H1 (cell line): ENCODE results near the gene MRTFA. TPM values are rescaled to one million over a fixed set of nuclear protein-coding genes. Genes with fewer than 3 reads are reported as not detected.

Experiments used
- CTCF ChIA-PET: fragments of 300-600 bp; sonication (Branson Sonifier 250); formaldehyde crosslinking; loops from one replicate; lab custom pipeline; 2021; ENCODE audit not compliant: partially characterized antibody; lab: Charles Lee
- POLR2A ChIA-PET: fragments of 300-600 bp; sonication (Branson Sonifier 250); formaldehyde crosslinking; loops from one replicate; lab custom pipeline; 2021; ENCODE audit warnings: inconsistent platforms; ENCODE audit not compliant: partially characterized antibody; lab: Charles Lee
- DNase-seq, 2 experiments: peaks; one replicate each; pipeline versions ENCODE4 v3.0.0 to v3.0.0-alpha.2; 2010 to 2022; ENCODE audit warnings: low spot score in 2 of 2, low read depth in 1 of 2, mixed read lengths in 1 of 2
- FAIRE-seq: peaks from 2 replicates; lab custom pipeline; 2011; peaks lifted over from hg19 to GRCh38; lab: Jason Lieb, UNC
- H2AFZ ChIP-seq: 2 replicates; pipeline ENCODE4 v1.8.1; 2012; ENCODE audit warnings: low read length, inconsistent platforms
- H2AK5ac ChIP-seq: 2 replicates; pipeline ENCODE4 v1.6.1; 2013; ENCODE audit warnings: low read depth, low read length
- H2BK120ac ChIP-seq: replicated peaks from 2 replicates; pipeline ENCODE3; 2013; ENCODE audit warnings: low read depth, low read length, inconsistent platforms
- H2BK12ac ChIP-seq: 2 replicates; pipeline ENCODE4 v1.6.1; 2013; ENCODE audit warnings: low read depth, low read length
- H2BK15ac ChIP-seq: 2 replicates; pipeline ENCODE4 v1.6.1; 2013; ENCODE audit warnings: low read length
- H2BK20ac ChIP-seq: 2 replicates; pipeline ENCODE4 v1.6.1; 2013; ENCODE audit warnings: low read length
- H2BK5ac ChIP-seq: 2 replicates; pipeline ENCODE4 v1.6.1; 2013; ENCODE audit warnings: low read depth, low read length
- H3K14ac ChIP-seq: 2 replicates; pipeline ENCODE4 v1.6.1; 2013; ENCODE audit warnings: inconsistent platforms; ENCODE audit not compliant: insufficient read length
- H3K18ac ChIP-seq: 2 replicates; pipeline ENCODE4 v1.6.1; 2013; ENCODE audit warnings: low read length; ENCODE audit errors: extremely low read depth
- H3K23ac ChIP-seq: 2 replicates; pipeline ENCODE4 v1.6.1; 2013; ENCODE audit warnings: inconsistent platforms; ENCODE audit not compliant: insufficient read length
- H3K23me2 ChIP-seq: 2 replicates; pipeline ENCODE4 v1.6.1; 2013; ENCODE audit warnings: low read depth, low read length
- H3K27ac ChIP-seq: 2 replicates; pipeline ENCODE4 v1.6.1; 2011; ENCODE audit warnings: low read depth, low read length, inconsistent platforms
- H3K27me3 ChIP-seq, 4 experiments: replicated peaks in 1 of 4; 1 replicate in 1 of 4; 2 replicates in 3 of 4; pipeline versions ENCODE4 v1.6.1 to v1.8.1; 2011 to 2013; ENCODE audit warnings: low read length in 3 of 4, mild to moderate bottlenecking in 3 of 4, inconsistent platforms in 2 of 4, mixed read lengths in 2 of 4, moderate library complexity in 1 of 4; ENCODE audit not compliant: control insufficient read depth in 3 of 4, insufficient read depth in 3 of 4; ENCODE audit errors: extremely low read depth in 1 of 4
- H3K36me3 ChIP-seq, 4 experiments: 2 replicates each; pipeline versions ENCODE4 v1.6.1 to v1.8.1; 2011 to 2013; ENCODE audit warnings: mild to moderate bottlenecking in 4 of 4, low read length in 3 of 4, moderate library complexity in 2 of 4, control low read depth in 1 of 4, inconsistent platforms in 1 of 4; ENCODE audit not compliant: insufficient read depth in 4 of 4, control insufficient read depth in 2 of 4
- H3K4ac ChIP-seq: replicated peaks from 2 replicates; pipeline ENCODE3; 2013; ENCODE audit warnings: low read length, low read depth, mixed read lengths, inconsistent platforms; ENCODE audit not compliant: insufficient read length
- H3K4me1 ChIP-seq, 4 experiments: replicated peaks in 1 of 4; 1 replicate in 1 of 4; 2 replicates in 3 of 4; pipeline versions ENCODE4 v1.6.1 to v1.8.1; 2011 to 2013; ENCODE audit warnings: low read length in 3 of 4, inconsistent platforms in 2 of 4, mixed read lengths in 1 of 4; ENCODE audit not compliant: insufficient read depth in 4 of 4, control insufficient read depth in 3 of 4
- H3K4me2 ChIP-seq, 2 experiments: 2 replicates each; pipeline versions ENCODE4 v1.6.1 to v1.8.1; 2011 to 2013; ENCODE audit warnings: low read depth in 2 of 2, low read length in 2 of 2, control low read depth in 1 of 2, inconsistent platforms in 1 of 2, mild to moderate bottlenecking in 1 of 2; ENCODE audit not compliant: insufficient read depth in 1 of 2
- H3K4me3 ChIP-seq, 4 experiments: fragments of 200-600, 300-600 bp in 1 of 4; sonication (generic), shearing (Covaris generic), sonication (Bioruptor Twin) in 1 of 4; 2 replicates each; pipeline versions ENCODE4 v1.5.1 to v1.8.1; 2011 to 2016; ENCODE audit warnings: low read length in 4 of 4, low read depth in 3 of 4, control low read depth in 2 of 4, inconsistent platforms in 2 of 4, mild to moderate bottlenecking in 2 of 4, mixed read lengths in 1 of 4, moderate library complexity in 1 of 4; ENCODE audit not compliant: insufficient read depth in 2 of 4; ENCODE audit errors: extremely low read depth in 1 of 4
- H3K56ac ChIP-seq: replicated peaks from 2 replicates; pipeline ENCODE3; 2013; ENCODE audit warnings: low read depth, mild to moderate bottlenecking, mixed read lengths, low read length, inconsistent platforms; ENCODE audit not compliant: insufficient read length
- H3K79me1 ChIP-seq: 2 replicates; pipeline ENCODE4 v1.6.1; 2013; ENCODE audit warnings: low read depth, low read length, control low read depth
- H3K79me2 ChIP-seq, 2 experiments: 2 replicates each; pipeline versions ENCODE4 v1.6.1 to v1.8.1; 2012 to 2013; ENCODE audit warnings: low read length in 2 of 2, mild to moderate bottlenecking in 2 of 2, inconsistent platforms in 1 of 2; ENCODE audit not compliant: insufficient read depth in 2 of 2, control insufficient read depth in 1 of 2
- H3K9ac ChIP-seq, 4 experiments: replicated peaks in 1 of 4; 1 replicate in 1 of 4; 2 replicates in 3 of 4; pipeline versions ENCODE4 v1.6.1 to v1.8.1; 2011 to 2013; ENCODE audit warnings: low read depth in 3 of 4, low read length in 3 of 4, control low read depth in 2 of 4, mild to moderate bottlenecking in 2 of 4, moderate library complexity in 2 of 4, inconsistent platforms in 1 of 4; ENCODE audit errors: extremely low read depth in 1 of 4
- H3K9me3 ChIP-seq, 2 experiments: 2 replicates each; pipeline versions ENCODE4 v1.6.1 to v1.8.1; 2012 to 2013; ENCODE audit warnings: mild to moderate bottlenecking in 2 of 2, moderate library complexity in 2 of 2, control low read depth in 1 of 2, inconsistent platforms in 1 of 2, low read depth in 1 of 2, low read length in 1 of 2, mixed read lengths in 1 of 2; ENCODE audit not compliant: insufficient read depth in 2 of 2
- H4K20me1 ChIP-seq, 2 experiments: replicated peaks in 1 of 2; 2 replicates each; pipeline versions ENCODE3 to v1.8.1; 2011 to 2013; ENCODE audit warnings: inconsistent platforms in 2 of 2, low read length in 2 of 2, mild to moderate bottlenecking in 1 of 2; ENCODE audit not compliant: insufficient read depth in 2 of 2, control insufficient read depth in 1 of 2
- H4K5ac ChIP-seq: 2 replicates; pipeline ENCODE4 v1.6.1; 2013; ENCODE audit warnings: low read length, low read depth, mixed read lengths, inconsistent platforms; ENCODE audit not compliant: insufficient read length
- H4K8ac ChIP-seq: 2 replicates; pipeline ENCODE4 v1.8.0; 2013; ENCODE audit warnings: mild to moderate bottlenecking, moderate library complexity, low read length, inconsistent platforms; ENCODE audit not compliant: insufficient read depth; ENCODE audit errors: extremely low read depth
- H4K91ac ChIP-seq: replicated peaks from 2 replicates; pipeline ENCODE3; 2013; ENCODE audit warnings: low read length, mixed read lengths, inconsistent platforms; ENCODE audit not compliant: insufficient read length
- CHD1 ChIP-seq: IDR thresholded peaks from 2 replicates; pipeline ENCODE4 v1.6.1; 2012; ENCODE audit warnings: low read depth, low read length, improper control_type of control experiment
- RXRA ChIP-seq: IDR thresholded peaks from 2 replicates; pipeline ENCODE4 v1.6.1; 2011; ENCODE audit warnings: low read depth, mild to moderate bottlenecking, low read length, moderate library complexity; ENCODE audit not compliant: insufficient read depth
- WGBS, 2 experiments: shearing (Covaris generic) in 1 of 2; methylation state at CpG; one replicate each; pipeline versions ENCODE4 v1.1.6 to v1.1.7; 2013 to 2015; ENCODE audit warnings: low lambda C conversion rate in 2 of 2, mixed read lengths in 2 of 2, inconsistent platforms in 1 of 2, low coverage in 1 of 2, missing lambda C conversion rate in 1 of 2; ENCODE audit not compliant: insufficient replicate concordance in 2 of 2, insufficient coverage in 1 of 2, insufficient read length in 1 of 2; ENCODE audit errors: extremely low coverage in 1 of 2, missing lambda C conversion rate in 1 of 2; 5-methylcytosine and 5-hydroxymethylcytosine counted together
- polyA plus RNA-seq, 7 experiments: library from polyadenylated mRNA; depleted of rRNA in 3 of 7; stranded (reverse) in 5 of 7; unstranded in 2 of 7; fragments of >200 nt in 5 of 7; fragments of 200-250 nt in 2 of 7; gene quantifications; 1 replicate in 5 of 7; 2 replicates in 1 of 7; 4 replicates in 1 of 7; pipeline versions ENCODE4 v1.2.1 to v1.2.3, GENCODE V29; 2011 to 2013; ENCODE audit warnings: missing spikeins in 2 of 7, mixed read lengths in 2 of 7
- total RNA-seq: library from RNA; stranded (reverse); fragmentation: NEBNext Ultra II Directional; extraction: Animal tissue kit (Norgen Biotek cat#: 25700); gene quantifications from 2 replicates; pipeline ENCODE4 v1.2.1, GENCODE V29; 2021
- TF ChIP-seq, protein P1 (sequence below): IDR thresholded peaks from 2 replicates; pipeline ENCODE4 v1.6.1; 2012; ENCODE audit warnings: inconsistent platforms

The MRTFA gene
- total and polyA plus RNA-seq, 2 of the 8 experiments (the other 6 are each of a cell fraction or from before 2014, with no cell fraction given) = 5.4 to 37.9 TPM

DNA sequence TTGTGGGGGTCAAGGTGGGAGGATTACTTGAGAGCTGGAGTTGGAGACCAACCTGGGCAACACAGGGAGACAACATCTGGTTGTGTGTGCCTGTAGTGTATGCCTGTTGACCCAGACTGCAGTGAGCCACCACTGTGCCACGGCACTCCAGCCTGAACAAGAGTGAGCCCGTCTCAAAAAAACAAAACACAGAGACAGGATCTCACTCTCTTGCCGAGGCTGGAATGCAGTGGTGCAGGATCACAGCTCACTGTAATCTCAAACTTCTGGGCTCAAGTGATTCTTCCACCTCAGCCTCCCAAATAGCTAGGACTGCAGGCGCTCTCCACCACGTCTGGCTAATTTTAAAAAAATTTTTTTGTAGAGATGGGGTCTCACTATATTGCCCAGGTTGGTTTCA, 153.6 kb downstream of the MRTFA start:
- Histone ChIP-seq H3K14ac (no peak overlapping the region), H3K79me2 (no peaks in the 10 kb centered on the region), H3K9ac (no peak overlapping the region), H4K91ac (no peak overlapping the region), H2BK120ac (no peak overlapping the region), H4K20me1 (peaks cover 0 to 2% of the 10 kb centered on the region in 2 experiments), H2AK5ac (no peak overlapping the region), H3K4ac (no peak overlapping the region), H4K8ac (no peak overlapping the region), H3K27ac (no peak overlapping the region), H3K79me1 (0 out of 2 replicates have a peak, but pooled peaks cover 3% of the 10 kb centered on the region), H2BK15ac (no peak overlapping the region)
- DNase-seq (no peak), FAIRE-seq (no peak)
- TF ChIP-seq, protein P1, sequence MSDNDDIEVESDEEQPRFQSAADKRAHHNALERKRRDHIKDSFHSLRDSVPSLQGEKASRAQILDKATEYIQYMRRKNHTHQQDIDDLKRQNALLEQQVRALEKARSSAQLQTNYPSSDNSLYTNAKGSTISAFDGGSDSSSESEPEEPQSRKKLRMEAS = no peak
- no peak for TF ChIP-seq RXRA
- TF ChIP-seq CHD1 = no peak
- TF ChIP-seq, all 59 proteins: peak for 0
- no peak overlapping the region for H2BK5ac ChIP-seq
- no peaks in the 10 kb centered on the region for H3K27me3 ChIP-seq
- H3K4me1 ChIP-seq = peaks cover 0 to 4% (median 2%) of the 10 kb centered on the region in 4 experiments; a peak in 3 of 7 replicates
- no peak overlapping the region for H4K5ac ChIP-seq
- H3K23ac ChIP-seq = no peak overlapping the region
- no peak overlapping the region for H3K18ac ChIP-seq
- H3K56ac ChIP-seq = no peak overlapping the region
- ChIA-PET POLR2A (interaction anchor here (1.2 kb wide), 1 partner anchor 10 kb away, joined by 3 read pairs; no protein-coding TSS in a partner anchor), CTCF (interaction anchor here (0.6 to 7.2 kb wide), 7 partner anchors 9 to 446 kb away, joined by 3 to 66 read pairs (median 3); no protein-coding TSS in a partner anchor)
- H3K4me3 ChIP-seq = no peak overlapping the region
- 93% methylated on average over 5 of the region's 5 CpGs; no CpG with 5 or more reads in 1 of the 2 experiments for WGBS, 2 experiments
- H2BK12ac ChIP-seq = no peak overlapping the region
- H2AFZ ChIP-seq = no peak overlapping the region
- H3K4me2 ChIP-seq = no peak overlapping the region
- H3K9me3 ChIP-seq = no peaks in the 10 kb centered on the region
- H3K36me3 ChIP-seq = no peaks in the 10 kb centered on the region; a peak in 1 of 8 replicates
- H2BK20ac ChIP-seq = no peak overlapping the region
- no peaks in the 10 kb centered on the region for H3K23me2 ChIP-seq
